Measurements from ENCODE around the gene PCDHGB2.
"Not testable (repeated sequence)": the region's sequence is repeated elsewhere in the genome, so short reads cannot be mapped to it uniquely, and the experiment has no call there.

PCDHGB2 gene

DNA sequence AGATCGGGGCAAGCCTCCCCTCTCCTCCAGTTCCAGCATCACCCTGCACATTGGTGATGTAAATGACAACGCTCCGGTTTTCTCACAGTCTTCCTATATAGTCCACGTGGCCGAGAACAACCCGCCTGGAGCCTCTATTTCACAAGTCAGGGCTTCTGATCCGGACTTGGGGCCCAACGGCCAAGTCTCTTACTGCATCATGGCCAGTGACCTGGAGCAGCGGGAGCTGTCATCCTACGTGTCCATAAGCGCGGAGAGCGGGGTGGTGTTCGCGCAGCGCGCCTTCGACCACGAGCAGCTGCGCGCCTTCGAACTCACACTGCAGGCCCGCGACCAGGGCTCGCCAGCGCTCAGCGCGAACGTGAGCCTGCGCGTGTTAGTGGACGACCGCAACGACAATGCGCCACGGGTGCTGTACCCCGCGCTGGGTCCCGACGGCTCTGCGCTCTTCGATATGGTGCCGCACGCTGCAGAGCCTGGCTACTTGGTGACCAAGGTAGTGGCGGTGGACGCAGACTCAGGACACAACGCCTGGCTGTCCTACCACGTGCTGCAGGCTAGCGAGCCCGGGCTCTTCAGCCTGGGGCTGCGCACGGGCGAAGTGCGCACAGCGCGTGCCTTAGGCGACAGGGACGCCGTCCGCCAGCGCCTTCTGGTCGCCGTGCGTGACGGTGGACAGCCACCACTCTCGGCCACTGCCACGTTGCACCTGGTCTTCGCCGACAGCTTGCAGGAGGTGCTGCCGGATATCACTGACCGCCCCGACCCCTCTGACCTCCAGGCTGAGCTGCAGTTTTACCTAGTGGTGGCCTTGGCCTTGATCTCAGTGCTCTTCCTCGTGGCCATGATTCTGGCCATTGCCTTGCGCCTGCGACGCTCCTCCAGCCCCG is 29.6 kb downstream of the PCDHGB2 start:
- TF ChIP-seq, protein P1, sequence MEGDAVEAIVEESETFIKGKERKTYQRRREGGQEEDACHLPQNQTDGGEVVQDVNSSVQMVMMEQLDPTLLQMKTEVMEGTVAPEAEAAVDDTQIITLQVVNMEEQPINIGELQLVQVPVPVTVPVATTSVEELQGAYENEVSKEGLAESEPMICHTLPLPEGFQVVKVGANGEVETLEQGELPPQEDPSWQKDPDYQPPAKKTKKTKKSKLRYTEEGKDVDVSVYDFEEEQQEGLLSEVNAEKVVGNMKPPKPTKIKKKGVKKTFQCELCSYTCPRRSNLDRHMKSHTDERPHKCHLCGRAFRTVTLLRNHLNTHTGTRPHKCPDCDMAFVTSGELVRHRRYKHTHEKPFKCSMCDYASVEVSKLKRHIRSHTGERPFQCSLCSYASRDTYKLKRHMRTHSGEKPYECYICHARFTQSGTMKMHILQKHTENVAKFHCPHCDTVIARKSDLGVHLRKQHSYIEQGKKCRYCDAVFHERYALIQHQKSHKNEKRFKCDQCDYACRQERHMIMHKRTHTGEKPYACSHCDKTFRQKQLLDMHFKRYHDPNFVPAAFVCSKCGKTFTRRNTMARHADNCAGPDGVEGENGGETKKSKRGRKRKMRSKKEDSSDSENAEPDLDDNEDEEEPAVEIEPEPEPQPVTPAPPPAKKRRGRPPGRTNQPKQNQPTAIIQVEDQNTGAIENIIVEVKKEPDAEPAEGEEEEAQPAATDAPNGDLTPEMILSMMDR (IDR thresholded peaks at IDR 0.05; ENCODE audit: low read depth, low read length, missing control alignments) = no peak
- DNase-seq (ENCODE audit: low read depth) = no peak
- H3K4me3 ChIP-seq (ENCODE audit: low read depth, low read length) = no peak overlapping the region

DNA sequence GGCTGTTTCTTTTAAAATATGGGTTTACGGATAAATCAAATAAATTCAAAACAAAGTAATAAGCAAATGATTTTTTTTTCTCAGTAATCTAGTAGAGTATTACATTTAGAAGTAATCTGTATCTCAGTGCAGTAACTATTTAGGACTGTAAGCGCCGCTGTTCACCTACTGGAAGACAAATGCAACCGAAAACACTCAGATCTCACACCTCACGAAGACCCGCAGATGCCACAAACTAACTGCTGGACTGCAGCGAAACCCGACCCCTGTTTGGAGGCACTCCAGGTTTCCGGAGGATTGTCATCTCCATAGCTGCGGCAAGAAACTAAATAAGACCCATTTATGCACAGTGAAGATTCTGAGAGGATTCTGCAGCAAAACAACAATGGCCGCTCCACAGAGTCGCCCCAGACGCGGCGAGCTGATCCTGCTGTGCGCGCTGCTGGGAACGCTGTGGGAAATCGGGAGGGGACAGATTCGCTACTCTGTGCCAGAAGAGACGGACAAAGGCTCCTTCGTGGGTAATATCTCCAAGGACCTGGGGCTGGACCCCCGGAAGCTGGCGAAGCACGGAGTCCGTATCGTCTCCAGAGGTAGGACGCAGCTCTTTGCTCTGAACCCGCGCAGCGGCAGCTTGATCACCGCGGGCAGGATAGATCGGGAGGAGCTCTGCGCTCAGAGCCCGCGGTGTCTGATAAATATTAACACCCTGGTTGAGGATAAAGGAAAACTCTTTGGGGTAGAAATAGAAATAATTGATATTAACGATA is 32.8 kb downstream of the PCDHGB2 start, which contains the start of gene PCDHGA8:
TSS of gene PCDHGA8 (plus strand) at position 205 of the 770 bp plus-strand sequence. CDS start at position 386, 181 bp downstream.
- TF ChIP-seq, protein P1 (IDR thresholded peaks at IDR 0.05; ENCODE audit: low read depth, low read length, missing control alignments) = peak; percentile 9
- no peak for DNase-seq (ENCODE audit: low read depth)
- no peak within 1 kb of the TSS for H3K4me3 ChIP-seq (ENCODE audit: low read depth, low read length)

DNA sequence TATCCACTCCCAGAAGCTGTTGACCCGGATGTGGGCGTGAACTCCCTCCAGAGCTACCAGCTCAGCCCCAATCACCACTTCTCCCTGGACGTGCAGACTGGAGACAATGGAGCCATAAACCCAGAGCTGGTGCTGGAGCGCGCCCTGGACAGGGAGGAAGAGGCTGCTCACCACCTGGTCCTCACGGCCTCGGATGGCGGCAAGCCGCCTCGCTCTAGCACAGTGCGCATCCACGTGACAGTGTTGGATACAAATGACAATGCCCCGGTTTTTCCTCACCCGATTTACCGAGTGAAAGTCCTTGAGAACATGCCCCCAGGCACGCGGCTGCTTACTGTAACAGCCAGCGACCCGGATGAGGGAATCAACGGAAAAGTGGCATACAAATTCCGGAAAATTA is 33.5 kb downstream of the PCDHGB2 start:
- H3K4me3 ChIP-seq (ENCODE audit: low read depth, low read length) = no peak overlapping the region
- no peak for DNase-seq (ENCODE audit: low read depth)
- TF ChIP-seq, protein P1 (IDR thresholded peaks at IDR 0.05; ENCODE audit: low read depth, low read length, missing control alignments) = no peak

DNA sequence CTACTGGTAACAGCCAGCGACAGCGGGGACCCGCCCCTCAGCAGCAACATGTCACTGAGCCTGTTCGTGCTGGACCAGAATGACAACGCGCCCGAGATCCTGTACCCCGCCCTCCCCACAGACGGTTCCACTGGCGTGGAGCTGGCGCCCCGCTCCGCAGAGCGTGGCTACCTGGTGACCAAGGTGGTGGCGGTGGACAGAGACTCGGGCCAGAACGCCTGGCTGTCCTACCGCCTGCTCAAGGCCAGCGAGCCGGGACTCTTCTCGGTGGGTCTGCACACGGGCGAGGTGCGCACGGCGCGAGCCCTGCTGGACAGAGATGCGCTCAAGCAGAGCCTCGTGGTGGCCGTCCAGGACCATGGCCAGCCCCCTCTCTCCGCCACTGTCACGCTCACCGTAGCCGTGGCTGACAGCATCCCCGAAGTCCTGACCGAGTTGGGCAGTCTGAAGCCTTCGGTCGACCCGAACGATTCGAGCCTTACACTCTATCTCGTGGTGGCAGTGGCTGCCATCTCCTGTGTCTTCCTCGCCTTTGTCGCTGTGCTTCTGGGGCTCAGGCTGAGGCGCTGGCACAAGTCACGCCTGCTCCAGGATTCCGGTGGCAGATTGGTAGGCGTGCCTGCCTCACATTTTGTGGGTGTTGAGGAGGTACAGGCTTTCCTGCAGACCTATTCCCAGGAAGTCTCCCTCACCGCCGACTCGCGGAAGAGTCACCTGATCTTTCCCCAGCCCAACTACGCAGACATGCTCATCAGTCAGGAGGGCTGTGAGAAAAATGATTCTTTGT is 34.8 kb downstream of the PCDHGB2 start:
- H3K4me3 ChIP-seq (ENCODE audit: low read depth, low read length); DNase-seq (ENCODE audit: low read depth): not testable (repeated sequence)

DNA sequence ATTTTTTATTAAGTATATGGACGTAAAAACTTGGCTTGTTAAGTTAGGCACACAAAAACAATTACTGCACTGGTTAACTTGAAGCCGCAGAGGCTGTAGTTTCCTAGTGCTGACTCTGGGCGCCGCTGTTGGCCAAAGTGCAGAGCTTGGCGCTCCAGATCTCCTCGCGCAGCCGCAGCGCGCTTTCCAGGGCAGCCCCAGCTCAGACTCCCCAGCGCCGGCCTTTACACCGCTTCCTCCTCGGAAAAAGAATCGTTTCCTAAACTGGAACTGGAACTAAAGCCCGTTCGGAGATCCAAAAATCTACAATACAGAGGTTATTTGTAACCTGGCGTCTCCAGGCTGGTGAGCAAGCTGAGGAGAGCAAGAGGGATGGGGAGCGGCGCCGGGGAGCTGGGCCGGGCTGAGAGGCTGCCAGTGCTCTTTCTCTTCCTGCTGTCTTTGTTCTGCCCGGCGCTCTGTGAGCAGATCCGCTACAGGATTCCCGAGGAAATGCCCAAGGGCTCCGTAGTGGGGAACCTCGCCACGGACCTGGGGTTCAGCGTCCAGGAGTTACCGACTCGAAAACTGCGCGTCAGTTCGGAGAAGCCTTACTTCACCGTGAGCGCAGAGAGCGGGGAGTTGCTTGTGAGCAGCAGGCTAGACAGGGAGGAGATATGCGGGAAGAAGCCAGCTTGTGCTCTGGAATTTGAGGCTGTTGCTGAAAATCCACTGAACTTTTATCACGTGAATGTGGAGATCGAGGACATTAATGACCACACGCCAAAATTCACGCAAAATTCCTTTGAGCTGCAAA is 38.2 kb downstream of the PCDHGB2 start, which contains the start of gene PCDHGB5:
TSS of gene PCDHGB5 (plus strand) at position 192 of the 796 bp plus-strand sequence. CDS start at position 373, 181 bp downstream.
- DNase-seq (ENCODE audit: low read depth) = not testable (repeated sequence)
- H3K4me3 ChIP-seq (ENCODE audit: low read depth, low read length) = peak within 1 kb of the TSS; percentile 53
- TF ChIP-seq, protein P1 (IDR thresholded peaks at IDR 0.05; ENCODE audit: low read depth, low read length, missing control alignments) = peak; percentile 69

DNA sequence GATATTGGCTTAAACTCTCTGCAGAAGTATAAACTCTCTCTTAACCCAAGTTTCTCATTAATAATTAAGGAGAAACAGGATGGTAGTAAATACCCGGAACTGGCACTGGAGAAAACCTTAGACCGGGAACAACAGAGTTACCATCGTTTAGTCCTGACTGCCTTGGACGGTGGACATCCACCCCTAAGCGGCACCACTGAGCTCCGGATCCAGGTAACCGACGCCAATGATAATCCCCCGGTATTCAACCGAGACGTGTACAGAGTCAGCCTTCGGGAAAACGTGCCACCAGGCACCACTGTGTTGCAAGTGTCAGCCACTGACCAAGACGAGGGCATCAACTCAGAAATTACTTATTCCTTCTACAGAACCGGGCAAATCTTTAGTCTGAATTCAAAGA is 38.8 kb downstream of the PCDHGB2 start:
- no peak overlapping the region; the same call in 1 of the 2 replicates for H3K4me3 ChIP-seq (ENCODE audit: low read depth, low read length)
- DNase-seq (ENCODE audit: low read depth) = no peak
- TF ChIP-seq, protein P1 (IDR thresholded peaks at IDR 0.05; ENCODE audit: low read depth, low read length, missing control alignments) = no peak
